Measurements from ENCODE around the gene TAGLN2.

Gene TAGLN2

GRCh38 chr1:159896546-159896930 is 28.8 kb downstream of the TAGLN2 start:
- H3K36me3 ChIP-seq (ENCODE audit: control insufficient read depth, insufficient read depth, low read length), result no peaks in the 10 kb centered on the region
- WGBS (ENCODE audit: insufficient coverage, insufficient read length), result no CpG with 5 or more reads among the region's 3 CpGs
- peaks cover 1% of the 10 kb centered on the region for H3K4me1 ChIP-seq (ENCODE audit: control insufficient read depth, insufficient read depth, low read length)
- H3K27ac ChIP-seq (ENCODE audit: low read length), result no peak overlapping the region
- no peak overlapping the region for H3K4me3 ChIP-seq (ENCODE audit: low read length)
- no peak for DNase-seq (ENCODE audit: low read depth, low spot score)
- 0 out of 2 replicates have a peak, but pooled peaks cover 2% of the 10 kb centered on the region for H3K27me3 ChIP-seq (ENCODE audit: control insufficient read depth, insufficient read depth, low read length)
- H3K9me3 ChIP-seq (ENCODE audit: control insufficient read depth, insufficient read depth, low read length), result no peaks in the 10 kb centered on the region

- Histone ChIP-seq H3K9me3 (ENCODE audit: control insufficient read depth, insufficient read depth, low read length) (no peaks in the 10 kb centered on the region), H3K27me3 (ENCODE audit: control insufficient read depth, insufficient read depth, low read length) (0 out of 2 replicates have a peak, but pooled peaks cover 2% of the 10 kb centered on the region), H3K4me3 (ENCODE audit: low read length) (no peak overlapping the region), H3K4me1 (ENCODE audit: control insufficient read depth, insufficient read depth, low read length) (peaks cover 1% of the 10 kb centered on the region), H3K27ac (ENCODE audit: low read length) (no peak overlapping the region), H3K36me3 (ENCODE audit: control insufficient read depth, insufficient read depth, low read length) (no peaks in the 10 kb centered on the region)
- no peak for DNase-seq (ENCODE audit: low read depth, low spot score)
- WGBS (ENCODE audit: insufficient coverage, insufficient read length), result no CpG with 5 or more reads among the region's 6 CpGs
These were observed 29.3 kb downstream of the TAGLN2 start for GRCh38 chr1:159895836-159896545.

- Histone ChIP-seq H3K27me3 (ENCODE audit: control insufficient read depth, insufficient read depth, low read length) (0 out of 2 replicates have a peak, but pooled peaks cover 2% of the 10 kb centered on the region), H3K9me3 (ENCODE audit: control insufficient read depth, insufficient read depth, low read length) (no peaks in the 10 kb centered on the region), H3K4me3 (ENCODE audit: low read length) (no peak overlapping the region), H3K36me3 (ENCODE audit: control insufficient read depth, insufficient read depth, low read length) (no peaks in the 10 kb centered on the region), H3K27ac (ENCODE audit: low read length) (no peak overlapping the region), H3K4me1 (ENCODE audit: control insufficient read depth, insufficient read depth, low read length) (no peaks in the 10 kb centered on the region; the same call in 1 of the 2 replicates)
- no peak for DNase-seq (ENCODE audit: low read depth, low spot score)
- WGBS (ENCODE audit: insufficient coverage, insufficient read length), result no CpG with 5 or more reads among the region's 3 CpGs
These were observed 30.0 kb downstream of the TAGLN2 start for GRCh38 chr1:159895286-159895685.

- no peak for DNase-seq (ENCODE audit: low read depth, low spot score)
- WGBS (ENCODE audit: insufficient coverage, insufficient read length), result no CpG with 5 or more reads among the region's 5 CpGs
- peaks cover 2% of the 10 kb centered on the region; the same call in 1 of the 2 replicates for H3K4me1 ChIP-seq (ENCODE audit: control insufficient read depth, insufficient read depth, low read length)
These were observed 32.4 kb downstream of the TAGLN2 start for GRCh38 chr1:159892944-159893343.

GRCh38 chr1:159891275-159892157 is 33.8 kb downstream of the TAGLN2 start:
- WGBS (ENCODE audit: insufficient coverage, insufficient read length), result no CpG with 5 or more reads among the region's 7 CpGs
- Histone ChIP-seq H3K9me3 (ENCODE audit: control insufficient read depth, insufficient read depth, low read length) (no peaks in the 10 kb centered on the region), H3K27me3 (ENCODE audit: control insufficient read depth, insufficient read depth, low read length) (no peaks in the 10 kb centered on the region), H3K4me3 (ENCODE audit: low read length) (no peak overlapping the region), H3K36me3 (ENCODE audit: control insufficient read depth, insufficient read depth, low read length) (no peaks in the 10 kb centered on the region), H3K4me1 (ENCODE audit: control insufficient read depth, insufficient read depth, low read length) (peaks cover 2% of the 10 kb centered on the region; the same call in 1 of the 2 replicates), H3K27ac (ENCODE audit: low read length) (no peak overlapping the region)
- DNase-seq (ENCODE audit: low read depth, low spot score), result no peak

More at GRCh38 chr1:159892944-159893343, 32.4 kb downstream of the TAGLN2 start:
- no peak overlapping the region for H3K27ac ChIP-seq (ENCODE audit: low read length)
- H3K36me3 ChIP-seq (ENCODE audit: control insufficient read depth, insufficient read depth, low read length), result no peaks in the 10 kb centered on the region
- H3K4me3 ChIP-seq (ENCODE audit: low read length), result no peak overlapping the region
- no peaks in the 10 kb centered on the region for H3K9me3 ChIP-seq (ENCODE audit: control insufficient read depth, insufficient read depth, low read length)
- no peaks in the 10 kb centered on the region for H3K27me3 ChIP-seq (ENCODE audit: control insufficient read depth, insufficient read depth, low read length)

GRCh38 chr1:159890390-159890789 is 34.9 kb downstream of the TAGLN2 start:
- Histone ChIP-seq H3K36me3 (ENCODE audit: control insufficient read depth, insufficient read depth, low read length) (no peaks in the 10 kb centered on the region), H3K4me3 (ENCODE audit: low read length) (no peak overlapping the region), H3K27me3 (ENCODE audit: control insufficient read depth, insufficient read depth, low read length) (no peaks in the 10 kb centered on the region), H3K27ac (ENCODE audit: low read length) (no peak overlapping the region), H3K9me3 (ENCODE audit: control insufficient read depth, insufficient read depth, low read length) (no peaks in the 10 kb centered on the region), H3K4me1 (ENCODE audit: control insufficient read depth, insufficient read depth, low read length) (peaks cover 2% of the 10 kb centered on the region; the same call in 1 of the 2 replicates)
- no CpG with 5 or more reads among the region's 8 CpGs for WGBS (ENCODE audit: insufficient coverage, insufficient read length)
- DNase-seq (ENCODE audit: low read depth, low spot score), result no peak

GRCh38 chr1:159889821-159890252 is 35.5 kb downstream of the TAGLN2 start:
- no peaks in the 10 kb centered on the region for H3K27me3 ChIP-seq (ENCODE audit: control insufficient read depth, insufficient read depth, low read length)
- H3K9me3 ChIP-seq (ENCODE audit: control insufficient read depth, insufficient read depth, low read length), result no peaks in the 10 kb centered on the region
- WGBS (ENCODE audit: insufficient coverage, insufficient read length), result no CpG with 5 or more reads among the region's 2 CpGs
- no peaks in the 10 kb centered on the region for H3K36me3 ChIP-seq (ENCODE audit: control insufficient read depth, insufficient read depth, low read length)
- no peak for DNase-seq (ENCODE audit: low read depth, low spot score)
- H3K4me3 ChIP-seq (ENCODE audit: low read length), result no peak overlapping the region
- no peak overlapping the region for H3K27ac ChIP-seq (ENCODE audit: low read length)
- H3K4me1 ChIP-seq (ENCODE audit: control insufficient read depth, insufficient read depth, low read length), result peaks cover 2% of the 10 kb centered on the region; the same call in 1 of the 2 replicates

GRCh38 chr1:159889202-159889601 is 36.1 kb downstream of the TAGLN2 start:
- H3K9me3 ChIP-seq (ENCODE audit: control insufficient read depth, insufficient read depth, low read length), result no peaks in the 10 kb centered on the region
- no peaks in the 10 kb centered on the region for H3K36me3 ChIP-seq (ENCODE audit: control insufficient read depth, insufficient read depth, low read length)
- DNase-seq (ENCODE audit: low read depth, low spot score), result no peak
- H3K4me1 ChIP-seq (ENCODE audit: control insufficient read depth, insufficient read depth, low read length), result peaks cover 2% of the 10 kb centered on the region; the same call in 1 of the 2 replicates
- no peak overlapping the region for H3K27ac ChIP-seq (ENCODE audit: low read length)
- WGBS (ENCODE audit: insufficient coverage, insufficient read length), result no CpG with 5 or more reads among the region's 4 CpGs
- H3K4me3 ChIP-seq (ENCODE audit: low read length), result no peak overlapping the region
- H3K27me3 ChIP-seq (ENCODE audit: control insufficient read depth, insufficient read depth, low read length), result no peaks in the 10 kb centered on the region

- H3K4me3 ChIP-seq (ENCODE audit: low read length), result no peak overlapping the region
- no peak for DNase-seq (ENCODE audit: low read depth, low spot score)
- no peak overlapping the region for H3K27ac ChIP-seq (ENCODE audit: low read length)
- H3K27me3 ChIP-seq (ENCODE audit: control insufficient read depth, insufficient read depth, low read length), result no peaks in the 10 kb centered on the region
- H3K4me1 ChIP-seq (ENCODE audit: control insufficient read depth, insufficient read depth, low read length), result no peaks in the 10 kb centered on the region
- H3K9me3 ChIP-seq (ENCODE audit: control insufficient read depth, insufficient read depth, low read length), result no peaks in the 10 kb centered on the region
- no CpG with 5 or more reads among the region's 8 CpGs for WGBS (ENCODE audit: insufficient coverage, insufficient read length)
- H3K36me3 ChIP-seq (ENCODE audit: control insufficient read depth, insufficient read depth, low read length), result no peaks in the 10 kb centered on the region
These were observed 41.0 kb downstream of the TAGLN2 start for GRCh38 chr1:159884296-159884695.

GRCh38 chr1:159883134-159883533 is 42.2 kb downstream of the TAGLN2 start:
- no peak for DNase-seq (ENCODE audit: low read depth, low spot score)
- H3K4me3 ChIP-seq (ENCODE audit: low read length), result no peak overlapping the region
- no CpG with 5 or more reads among the region's 4 CpGs for WGBS (ENCODE audit: insufficient coverage, insufficient read length)
- no peaks in the 10 kb centered on the region for H3K27me3 ChIP-seq (ENCODE audit: control insufficient read depth, insufficient read depth, low read length)
- no peaks in the 10 kb centered on the region for H3K4me1 ChIP-seq (ENCODE audit: control insufficient read depth, insufficient read depth, low read length)
- H3K9me3 ChIP-seq (ENCODE audit: control insufficient read depth, insufficient read depth, low read length), result no peaks in the 10 kb centered on the region
- no peaks in the 10 kb centered on the region for H3K36me3 ChIP-seq (ENCODE audit: control insufficient read depth, insufficient read depth, low read length)
- no peak overlapping the region for H3K27ac ChIP-seq (ENCODE audit: low read length)

All from iPS DF 6.9 (cell line).